Glomerular visceral epithelial cell (primary cell): Measurements from ENCODE around the gene AP1S1.
A peak's percentile ranks its signal among the peaks of the same experiment; 100 is the strongest.
"Not testable (repeated sequence)": the region's sequence is repeated elsewhere in the genome, so short reads cannot be mapped to it uniquely, and the experiment has no call there.

Source experiments
- DNase-seq: peaks from one replicate; pipeline ENCODE4 v3.0.0-alpha.2; 2016; ENCODE audit errors: extremely low spot score

Gene AP1S1

DNA sequence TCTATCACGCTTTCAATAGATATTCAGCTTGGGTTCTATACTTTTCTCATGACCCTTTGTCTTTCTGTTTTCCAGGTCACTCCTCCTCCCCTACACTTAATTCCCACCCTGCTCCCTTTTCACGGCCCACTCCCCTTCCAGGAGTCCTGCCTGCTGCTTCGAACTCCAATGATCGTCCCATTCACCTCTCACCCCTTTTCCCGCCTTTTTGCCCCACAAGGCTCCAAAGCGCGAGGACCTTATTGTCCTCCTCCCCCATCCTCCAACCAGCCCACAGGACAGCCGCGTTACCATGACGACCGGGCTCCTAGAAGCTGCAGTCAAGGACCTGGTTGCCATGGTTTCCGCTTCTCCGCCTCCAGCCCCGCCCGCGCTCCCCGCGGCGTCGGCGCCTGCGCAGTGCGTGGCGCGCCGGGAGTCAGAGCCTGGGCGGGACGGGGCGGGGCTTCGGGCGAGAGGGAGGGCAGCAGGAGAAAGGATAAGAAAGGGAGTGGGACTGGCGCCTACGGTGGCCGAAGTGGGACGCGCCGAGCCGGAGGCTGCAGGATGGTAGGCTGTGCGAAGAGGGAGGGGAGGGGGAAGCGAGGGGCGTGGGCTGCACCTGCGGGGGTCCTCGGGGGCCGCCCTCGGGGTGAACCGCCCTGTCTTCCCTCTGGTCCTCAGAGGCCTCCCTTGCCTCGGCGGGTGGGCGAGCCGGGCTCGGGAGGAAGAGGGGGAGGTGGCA lies at the start of gene AP1S1:
TSS of gene AP1S1 (plus strand) at position 508 of the 724 bp plus-strand sequence. CDS start at position 547, 39 bp downstream.
- peak; percentile 97 for DNase-seq

GRCh38 chr7:101104799-101105198 lies 49.5 kb upstream of the AP1S1 start:
- no peak for DNase-seq

DNA sequence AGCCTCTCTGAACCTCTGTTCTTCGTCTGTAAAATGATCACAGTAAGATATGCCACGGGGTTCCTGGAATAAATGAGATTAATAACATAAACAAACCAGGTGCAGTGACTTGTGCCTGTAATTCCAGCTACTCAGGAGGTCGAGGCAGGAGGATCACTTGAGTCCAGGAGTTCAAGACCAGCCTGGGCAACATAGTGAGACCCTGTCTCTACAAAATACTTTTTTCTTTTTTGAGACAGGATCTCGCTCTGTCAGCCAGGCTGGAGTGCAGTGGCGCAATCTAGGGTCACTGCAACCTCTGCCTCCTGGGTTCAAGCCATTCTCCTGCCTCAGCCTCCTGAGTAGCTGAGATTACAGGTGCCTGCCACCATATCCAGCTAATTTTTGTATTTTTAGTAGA lies 49.0 kb upstream of the AP1S1 start:
- not testable (repeated sequence) for DNase-seq

DNA sequence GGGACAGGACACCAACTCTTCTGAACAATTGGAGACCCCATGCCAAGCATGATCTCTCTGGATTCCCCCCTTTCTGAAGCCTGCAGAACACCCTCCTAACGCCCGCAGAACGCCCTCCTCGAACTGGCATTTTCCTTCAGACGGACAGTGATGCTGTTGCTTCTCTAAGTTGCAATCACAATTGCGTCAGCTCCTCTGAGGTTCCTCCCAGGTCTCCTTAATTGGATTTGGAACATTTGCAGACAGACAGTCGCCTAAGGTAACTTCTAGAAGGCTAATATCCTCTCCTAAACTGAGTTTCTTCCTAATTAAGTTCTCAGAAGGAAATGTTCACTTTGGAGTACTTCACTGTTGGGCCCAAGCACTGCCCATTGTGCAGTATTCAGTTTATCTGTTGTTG lies 47.9 kb upstream of the AP1S1 start:
- DNase-seq = no peak

- peak; percentile 95 for DNase-seq
These were observed 45.9 kb upstream of the AP1S1 start for GRCh38 chr7:101108330-101108857.

- DNase-seq = peak; percentile 82
These were observed 45.3 kb upstream of the AP1S1 start for GRCh38 chr7:101108961-101109360.

GRCh38 chr7:101109368-101109767 lies 44.9 kb upstream of the AP1S1 start:
- DNase-seq = no peak

- no peak for DNase-seq
These were observed 43.0 kb upstream of the AP1S1 start for GRCh38 chr7:101111261-101111660.

DNA sequence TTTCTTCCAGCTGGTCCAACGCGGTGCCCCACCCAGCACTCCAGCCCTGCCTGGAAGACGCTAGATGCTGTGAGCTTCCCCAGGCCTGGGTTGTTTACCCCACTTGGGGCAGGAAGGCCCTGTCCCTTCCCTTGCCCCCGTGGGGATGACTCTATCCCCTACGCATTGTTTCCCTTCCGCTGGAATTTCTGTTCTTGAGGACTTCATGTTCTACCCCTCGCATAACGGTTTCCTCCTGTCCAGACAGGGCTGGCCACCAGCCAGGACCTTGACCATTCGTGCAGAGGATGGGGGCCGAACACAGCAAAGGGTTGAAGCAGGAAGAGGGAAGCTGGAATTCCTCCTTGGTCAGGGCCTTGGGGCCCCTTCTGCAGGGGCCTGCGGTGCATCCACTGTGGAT lies 42.0 kb upstream of the AP1S1 start:
- DNase-seq = peak; percentile 93

- DNase-seq = not testable (repeated sequence)
These were observed 41.1 kb upstream of the AP1S1 start for GRCh38 chr7:101113140-101113539.

- DNase-seq = no peak
These were observed 40.4 kb upstream of the AP1S1 start for GRCh38 chr7:101113836-101114235.

DNA sequence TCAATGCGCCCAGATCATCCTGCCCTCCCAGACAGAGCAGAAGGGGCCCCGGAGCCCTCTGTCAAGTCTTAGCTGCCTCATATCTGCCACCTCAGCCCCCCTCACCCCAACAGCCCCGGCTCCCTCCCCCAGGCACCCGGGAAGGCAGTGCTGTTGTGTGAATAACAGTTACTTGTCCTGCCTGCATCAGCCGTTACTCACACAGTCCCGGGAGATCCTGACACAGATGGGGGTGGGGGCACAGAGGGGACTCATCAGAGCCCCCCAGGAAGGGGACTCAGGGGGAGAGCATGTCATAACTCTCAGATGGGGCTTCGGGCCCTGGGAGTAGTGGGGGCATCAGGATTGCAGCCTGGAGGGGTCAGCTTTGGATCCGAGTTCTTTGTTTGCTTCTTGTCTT lies 39.8 kb upstream of the AP1S1 start:
- no peak for DNase-seq

GRCh38 chr7:101115215-101115614 lies 39.1 kb upstream of the AP1S1 start:
- no peak for DNase-seq

GRCh38 chr7:101116898-101117297 lies 37.4 kb upstream of the AP1S1 start:
- no peak for DNase-seq

DNA sequence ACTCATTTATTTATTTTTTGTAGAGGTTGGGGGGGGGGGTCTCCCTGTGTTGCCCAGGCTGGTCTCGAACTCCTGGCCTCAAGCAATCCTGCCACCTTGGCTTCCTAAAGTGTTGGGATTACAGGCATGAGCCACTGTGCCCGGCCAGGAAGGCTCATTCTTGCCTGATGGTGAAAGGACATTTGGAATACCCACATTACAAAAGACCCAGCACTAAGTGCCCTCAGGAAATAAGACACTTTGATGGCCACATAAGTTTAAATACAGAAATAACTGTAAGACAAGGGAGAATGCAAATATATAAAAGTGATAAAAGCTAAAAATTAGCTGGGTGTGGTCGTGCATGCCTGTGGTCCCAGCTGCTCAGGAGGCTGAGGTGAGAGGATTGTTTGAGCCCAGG lies 35.4 kb upstream of the AP1S1 start:
- no peak for DNase-seq

GRCh38 chr7:101119876-101120275 lies 34.4 kb upstream of the AP1S1 start:
- no peak for DNase-seq

- DNase-seq = no peak
These were observed 34.0 kb upstream of the AP1S1 start for GRCh38 chr7:101120315-101120714.

DNA sequence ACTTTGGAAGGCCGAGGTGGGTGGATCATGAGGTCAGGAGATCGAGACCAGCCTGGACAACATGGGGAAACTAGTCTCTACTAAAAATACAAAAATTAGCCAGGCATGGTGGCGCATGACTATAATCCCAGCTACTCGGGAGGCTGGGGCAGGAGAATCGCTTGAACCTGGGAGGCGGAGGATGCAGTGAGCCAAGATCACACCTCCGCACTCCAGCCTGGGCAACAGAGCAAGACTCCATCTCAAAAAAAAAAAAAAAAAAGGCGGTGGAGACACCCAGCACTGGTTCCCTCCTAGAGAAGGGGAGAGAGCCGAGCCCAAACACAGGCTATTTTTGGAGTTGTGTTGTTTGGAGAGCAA lies 32.7 kb upstream of the AP1S1 start:
- DNase-seq = not testable (repeated sequence)

- DNase-seq = peak; percentile 97
These were observed 32.0 kb upstream of the AP1S1 start for GRCh38 chr7:101121991-101122932.

DNA sequence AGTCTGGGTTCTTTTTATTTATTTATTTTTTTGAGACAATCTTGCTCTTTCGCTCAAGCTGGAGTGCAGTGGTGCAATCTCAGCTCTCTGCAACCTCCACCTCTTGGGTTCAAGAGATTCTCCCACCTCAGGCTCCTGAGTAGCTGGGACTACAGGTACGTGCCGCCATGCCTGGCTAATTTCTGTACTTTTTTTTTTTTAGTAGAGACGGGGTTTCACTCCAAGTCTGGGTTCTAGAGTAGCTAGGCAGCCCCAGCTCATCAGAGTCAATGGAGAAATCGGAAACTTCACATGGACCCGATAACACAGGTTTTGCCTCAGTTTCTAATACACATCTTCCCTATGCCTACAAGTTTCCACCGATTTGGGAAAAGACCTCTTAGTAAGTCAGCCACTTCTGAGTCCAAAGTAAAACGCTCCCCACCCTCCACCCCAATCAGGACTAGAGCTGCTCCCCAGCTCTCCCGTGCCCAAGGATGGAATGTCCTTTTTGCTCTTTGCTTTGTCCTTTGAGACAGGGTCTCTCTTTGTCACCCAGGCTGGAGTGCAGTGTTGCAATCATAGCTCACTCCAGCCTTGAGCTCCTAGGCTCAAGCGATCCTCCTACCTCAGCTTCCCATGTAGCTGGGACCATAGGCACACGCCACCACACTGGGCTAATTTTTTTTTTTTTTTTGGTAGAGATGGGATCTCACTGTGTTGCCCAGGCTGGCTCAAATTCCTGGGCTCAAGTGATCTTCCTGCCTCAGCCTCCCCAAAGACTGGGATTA lies 31.2 kb upstream of the AP1S1 start:
- DNase-seq = no peak

GRCh38 chr7:101123703-101124068 lies 30.6 kb upstream of the AP1S1 start:
- no peak for DNase-seq
